HCT116 (cell line): ENCODE measurements around the gene AGPAT3. TPM values are rescaled to one million over a fixed set of nuclear protein-coding genes. Genes with fewer than 3 reads are reported as not detected.

Experiments used
- ATAC-seq: fragments of 200-7000 bp; cut with Tn5 transposase; 2 replicates; pipeline ENCODE4 v1.9.1; 2020; ENCODE audit warnings: mild to moderate bottlenecking, moderate library complexity
- BruUV-seq: library from RNA; stranded (reverse); fragments of 400-500 nt; replicated peaks from 2 replicates; lab custom pipeline; 2021; lab: Mats Ljungman, UMichigan
- CTCF ChIA-PET: fragments of 300-600 bp; sonication (Branson Sonifier 250); formaldehyde crosslinking; loops from one replicate; lab custom pipeline; 2021; ENCODE audit warnings: antibody characterized with exemption; lab: Charles Lee
- POLR2A ChIA-PET: fragments of 300-600, 350-600 bp; sonication (Branson Sonifier 250); formaldehyde crosslinking; loops from one replicate; lab custom pipeline; 2021; ENCODE audit warnings: antibody characterized with exemption; lab: Charles Lee
- RAD21 ChIA-PET, 2 experiments: fragments of 300-600 bp; sonication (Branson Sonifier 250); formaldehyde crosslinking; loops; one replicate each; lab custom pipeline; 2023; ENCODE audit warnings: low total read pairs in 2 of 2; ENCODE audit not compliant: uncharacterized antibody in 2 of 2, unreplicated experiment in 2 of 2, low non-redundant PET in 1 of 2; lab: Charles Lee
- DNase-seq: peaks from one replicate; pipeline ENCODE4 v3.0.0-alpha.2; 2010; ENCODE audit warnings: low read depth, low spot score
- H2AFZ ChIP-seq: fragments of 200-600 bp; shearing (Covaris generic), sonication (generic); 2 replicates; pipeline ENCODE4 v1.6.1; 2017; ENCODE audit warnings: low read depth, mixed run types, mixed read lengths, antibody characterized with exemption, low read length; ENCODE audit not compliant: poor library complexity, severe bottlenecking
- H3K27ac ChIP-seq: 2 replicates; pipeline ENCODE4 v1.5.1; 2012; ENCODE audit warnings: low read depth, low read length
- H3K27me3 ChIP-seq: fragments of 200-600 bp; sonication (generic); 2 replicates; pipeline ENCODE4 v1.6.1; 2016; ENCODE audit warnings: mixed run types, low read length, mixed read lengths; ENCODE audit not compliant: insufficient read depth
- H3K36me3 ChIP-seq, 2 experiments: fragments of 200-500 bp in 1 of 2; fragments of 200-600 bp in 1 of 2; sonication (Bioruptor generic) in 1 of 2; sonication (generic) in 1 of 2; 2 replicates each; pipeline versions ENCODE4 v1.5.1 to v1.6.1; 2014 to 2016; ENCODE audit warnings: low read length in 2 of 2, inconsistent platforms in 1 of 2, mixed read lengths in 1 of 2, mixed run types in 1 of 2; ENCODE audit not compliant: insufficient read depth in 2 of 2, control insufficient read depth in 1 of 2
- H3K4me1 ChIP-seq, 2 experiments: fragments of 200-600 bp in 1 of 2; sonication (generic) in 1 of 2; 2 replicates each; pipeline versions ENCODE4 v1.5.1 to v1.6.1; 2012 to 2017; ENCODE audit warnings: low read length in 2 of 2, inconsistent platforms in 1 of 2, mild to moderate bottlenecking in 1 of 2, mixed read lengths in 1 of 2, mixed run types in 1 of 2, moderate library complexity in 1 of 2; ENCODE audit not compliant: insufficient read depth in 2 of 2, control insufficient read depth in 1 of 2
- H3K4me2 ChIP-seq: fragments of 200-600 bp; sonication (generic); 2 replicates; pipeline ENCODE4 v1.6.1; 2017; ENCODE audit warnings: mixed run types, low read length, mixed read lengths
- H3K4me3 ChIP-seq, 2 experiments: fragments of 200-600 bp in 1 of 2; sonication (generic) in 1 of 2; replicated peaks in 1 of 2; 2 replicates each; pipeline ENCODE4 v1.5.1; 2011 to 2016; ENCODE audit warnings: low read length in 2 of 2, control low read depth in 1 of 2, low read depth in 1 of 2, mild to moderate bottlenecking in 1 of 2, mixed read lengths in 1 of 2, mixed run types in 1 of 2
- H3K79me2 ChIP-seq: fragments of 200-600 bp; sonication (generic); 2 replicates; pipeline ENCODE4 v1.6.1; 2017; ENCODE audit warnings: mild to moderate bottlenecking, mixed run types, low read length, moderate library complexity, mixed read lengths; ENCODE audit not compliant: insufficient read depth
- H3K9ac ChIP-seq: fragments of 200-600 bp; sonication (generic); 2 replicates; pipeline ENCODE4 v1.6.1; 2016; ENCODE audit warnings: low read length, mixed read lengths
- H3K9me2 ChIP-seq: fragments of 200-600 bp; sonication (generic), shearing (Covaris generic); 2 replicates; pipeline ENCODE4 v1.6.1; 2017; ENCODE audit warnings: mixed run types, mild to moderate bottlenecking, moderate library complexity; ENCODE audit not compliant: insufficient read depth
- H3K9me3 ChIP-seq, 2 experiments: fragments of 200-500 bp in 1 of 2; fragments of 200-600 bp in 1 of 2; sonication (Bioruptor generic) in 1 of 2; sonication (generic) in 1 of 2; 2 replicates each; pipeline ENCODE4 v1.6.1; 2014 to 2017; ENCODE audit warnings: low read length in 2 of 2, mixed read lengths in 2 of 2, inconsistent platforms in 1 of 2, low read depth in 1 of 2, mild to moderate bottlenecking in 1 of 2, mixed run types in 1 of 2, moderate library complexity in 1 of 2; ENCODE audit not compliant: control insufficient read depth in 1 of 2, insufficient read depth in 1 of 2
- H4K20me1 ChIP-seq: fragments of 200-600 bp; sonication (generic), shearing (Covaris generic); 2 replicates; pipeline ENCODE4 v1.6.1; 2017; ENCODE audit warnings: mixed run types, mild to moderate bottlenecking, moderate library complexity; ENCODE audit not compliant: insufficient read depth
- CBX3 ChIP-seq: IDR thresholded peaks from 2 replicates; pipeline ENCODE4 v1.6.1; 2012; ENCODE audit warnings: low read depth
- EGR1 ChIP-seq: IDR thresholded peaks from 2 replicates; pipeline ENCODE4 v1.6.1; 2012; ENCODE audit warnings: low read depth
- ELF1 ChIP-seq: IDR thresholded peaks from 2 replicates; pipeline ENCODE4 v1.6.1; 2012; ENCODE audit warnings: low read depth, borderline replicate concordance
- FOSL1 ChIP-seq: IDR thresholded peaks from 2 replicates; pipeline ENCODE4 v1.6.1; 2012; ENCODE audit warnings: low read depth
- JUND ChIP-seq: IDR thresholded peaks from 2 replicates; pipeline ENCODE4 v1.6.1; 2012
- MAX ChIP-seq: IDR thresholded peaks from 2 replicates; pipeline ENCODE4 v1.6.1; 2012
- ZBTB33 ChIP-seq: IDR thresholded peaks from 2 replicates; pipeline ENCODE4 v1.6.1; 2011; ENCODE audit warnings: mild to moderate bottlenecking, low read length, moderate library complexity; ENCODE audit not compliant: insufficient replicate concordance; ENCODE audit errors: extremely low read depth
- ZNF274 ChIP-seq: fragments of 200-500 bp; sonication (Bioruptor generic); IDR thresholded peaks from 2 replicates; pipeline ENCODE4 v1.6.1; 2014; ENCODE audit warnings: mild to moderate bottlenecking, low read depth, low read length, inconsistent platforms
- intact Hi-C: fragments of 100-400 bp; cut with micrococcal nuclease; formaldehyde crosslinking; loops from 2 replicates; pipeline ENCODE4 v1.10.0; 2022
- total RNA-seq: library from RNA; stranded (reverse); gene quantifications from one replicate; pipeline ENCODE4 v1.2.1, GENCODE V29; 2021; ENCODE audit not compliant: unreplicated experiment

The AGPAT3 gene
- total RNA-seq, 1 experiment from 2014 or later, result 54.1 TPM

GRCh38 chr21:43911015-43911934 lies 46.3 kb downstream of the AGPAT3 start:
- no peak overlapping the region for H2AFZ ChIP-seq
- no peaks in the 10 kb centered on the region for H4K20me1 ChIP-seq
- H3K4me3 ChIP-seq, result no peak overlapping the region
- RAD21 ChIA-PET, result no interaction called here
- peaks cover 0 to 9% of the 10 kb centered on the region in 2 experiments; a peak in 1 of 4 replicates for H3K9me3 ChIP-seq
- TF ChIP-seq MAX (no peak), EGR1 (no peak), ZNF274 (no peak), ELF1 (no peak), FOSL1 (no peak), ZBTB33 (no peak), CBX3 (no peak), JUND (no peak)
- BruUV-seq, result no TSS peak
- H3K27ac ChIP-seq, result no peak overlapping the region
- POLR2A ChIA-PET, result no interaction called here
- H3K27me3 ChIP-seq, result no peaks in the 10 kb centered on the region
- no peaks in the 10 kb centered on the region for H3K9me2 ChIP-seq
- H3K79me2 ChIP-seq, result peaks cover 7% of the 10 kb centered on the region
- no peak overlapping the region for H3K4me2 ChIP-seq
- no peak overlapping the region for H3K9ac ChIP-seq
- intact Hi-C loops, result no loop called here
- no peaks in the 10 kb centered on the region; a peak in 1 of 4 replicates for H3K36me3 ChIP-seq
- no peak for DNase-seq
- CTCF ChIA-PET, result no interaction called here
- ATAC-seq, result no peak
- H3K4me1 ChIP-seq, result 0 out of 4 replicates have a peak, but pooled peaks cover 0 to 3% of the 10 kb centered on the region in 2 experiments
